IPS-18c (cell line): ENCODE data around the gene PEX16.

Source experiments
- H3K4me3 ChIP-seq: 2 replicates; pipeline ENCODE4 v1.7.0; 2013; ENCODE audit warnings: low read depth, mild to moderate bottlenecking, low read length, moderate library complexity; ENCODE audit not compliant: insufficient read depth
- H3K9me3 ChIP-seq: one replicate; pipeline ENCODE4 v1.6.1; 2013; ENCODE audit warnings: mild to moderate bottlenecking, low read length, moderate library complexity; ENCODE audit not compliant: control insufficient read depth, insufficient read depth

PEX16 gene

GRCh38 chr11:45917623-45918330, at the start of gene PEX16:
Gene PEX16, minus strand, starts transcription at chr11:45917877. Its CDS starts 66 bp downstream, at chr11:45917811.
- Histone ChIP-seq H3K4me3 (peak within 1 kb of the TSS; percentile 67), H3K9me3 (no peaks in the 10 kb centered on the region)

GRCh38 chr11:45964911-45965389, 47.3 kb upstream of the PEX16 start:
- no peak overlapping the region for H3K4me3 ChIP-seq

GRCh38 chr11:45961751-45962240, 44.1 kb upstream of the PEX16 start:
- H3K9me3 ChIP-seq: no peaks in the 10 kb centered on the region
- no peak overlapping the region for H3K4me3 ChIP-seq

More at GRCh38 chr11:45964911-45965389, 47.3 kb upstream of the PEX16 start:
- no peaks in the 10 kb centered on the region for H3K9me3 ChIP-seq

GRCh38 chr11:45960387-45961095, 42.9 kb upstream of the PEX16 start:
- Histone ChIP-seq H3K9me3 (no peaks in the 10 kb centered on the region), H3K4me3 (no peak overlapping the region)

GRCh38 chr11:45959851-45960250, 42.2 kb upstream of the PEX16 start:
- H3K9me3 ChIP-seq: no peaks in the 10 kb centered on the region
- no peak overlapping the region for H3K4me3 ChIP-seq

GRCh38 chr11:45949992-45950407, 32.3 kb upstream of the PEX16 start:
- no peaks in the 10 kb centered on the region for H3K9me3 ChIP-seq
- H3K4me3 ChIP-seq: no peak overlapping the region

- H3K9me3 ChIP-seq: peaks cover 2% of the 10 kb centered on the region
- no peak overlapping the region for H3K4me3 ChIP-seq
Observed at GRCh38 chr11:45948356-45948755, 30.7 kb upstream of the PEX16 start.

GRCh38 chr11:45947885-45948284, 30.2 kb upstream of the PEX16 start:
- Histone ChIP-seq H3K4me3 (no peak overlapping the region), H3K9me3 (peaks cover 2% of the 10 kb centered on the region)

GRCh38 chr11:45945397-45945999, 27.8 kb upstream of the PEX16 start:
- no peak overlapping the region for H3K4me3 ChIP-seq
- peaks cover 2% of the 10 kb centered on the region for H3K9me3 ChIP-seq

- Histone ChIP-seq H3K4me3 (no peak overlapping the region), H3K9me3 (peaks cover 2% of the 10 kb centered on the region)
Observed at GRCh38 chr11:45942381-45942780, 24.7 kb upstream of the PEX16 start.

- H3K4me3 ChIP-seq: no peak overlapping the region
- H3K9me3 ChIP-seq: peaks cover 2% of the 10 kb centered on the region
Observed at GRCh38 chr11:45941285-45941684, 23.6 kb upstream of the PEX16 start.

- Histone ChIP-seq H3K4me3 (no peak overlapping the region), H3K9me3 (peaks cover 2% of the 10 kb centered on the region)
Observed at GRCh38 chr11:45939836-45940235, 22.2 kb upstream of the PEX16 start.

GRCh38 chr11:45937916-45938315, 20.2 kb upstream of the PEX16 start:
- H3K4me3 ChIP-seq: no peak overlapping the region
- H3K9me3 ChIP-seq: no peaks in the 10 kb centered on the region

GRCh38 chr11:45936511-45937054, 18.9 kb upstream of the PEX16 start:
- no peaks in the 10 kb centered on the region for H3K9me3 ChIP-seq

GRCh38 chr11:45935349-45936064, 17.8 kb upstream of the PEX16 start:
- H3K9me3 ChIP-seq: no peaks in the 10 kb centered on the region
- H3K4me3 ChIP-seq: no peak overlapping the region

More at GRCh38 chr11:45936511-45937054, 18.9 kb upstream of the PEX16 start:
- no peak overlapping the region for H3K4me3 ChIP-seq

- no peak overlapping the region for H3K4me3 ChIP-seq
- no peaks in the 10 kb centered on the region for H3K9me3 ChIP-seq
Observed at GRCh38 chr11:45934580-45935318, 17.1 kb upstream of the PEX16 start.
